Trophoblast cell (in vitro differentiated cells and primary cell): ENCODE results near the gene KCNH8.

Experiments
- DNase-seq, 2 donors: peaks; one replicate each; pipeline ENCODE4 v3.0.0-alpha.2; 2016
- H2AFZ ChIP-seq: 2 replicates; pipeline ENCODE4 v1.6.1; 2013; ENCODE audit warnings: low read length, moderate library complexity, mild to moderate bottlenecking; ENCODE audit not compliant: insufficient read depth, poor library complexity
- H2AK5ac ChIP-seq: 2 replicates; pipeline ENCODE4 v1.6.1; 2013; ENCODE audit warnings: mild to moderate bottlenecking, low read length
- H2BK120ac ChIP-seq: 2 replicates; pipeline ENCODE4 v1.6.1; 2013; ENCODE audit warnings: low read length, mild to moderate bottlenecking, moderate library complexity; ENCODE audit not compliant: insufficient read depth, poor library complexity
- H2BK12ac ChIP-seq: 2 replicates; pipeline ENCODE4 v1.6.1; 2013; ENCODE audit warnings: mild to moderate bottlenecking, low read length, moderate library complexity
- H2BK5ac ChIP-seq: 2 replicates; pipeline ENCODE4 v1.6.1; 2013; ENCODE audit warnings: low read length, low read depth, moderate library complexity, mild to moderate bottlenecking; ENCODE audit not compliant: poor library complexity
- H3K14ac ChIP-seq: 2 replicates; pipeline ENCODE4 v1.6.1; 2013; ENCODE audit warnings: mild to moderate bottlenecking, low read length
- H3K18ac ChIP-seq: 2 replicates; pipeline ENCODE4 v1.6.1; 2013; ENCODE audit warnings: mild to moderate bottlenecking, low read length
- H3K23ac ChIP-seq: 2 replicates; pipeline ENCODE4 v1.6.1; 2013; ENCODE audit warnings: low read length
- H3K27ac ChIP-seq: 2 replicates; pipeline ENCODE4 v1.5.1; 2013; ENCODE audit warnings: low read depth, mild to moderate bottlenecking, inconsistent platforms, low read length, moderate library complexity
- H3K27me3 ChIP-seq: 2 replicates; pipeline ENCODE4 v1.6.1; 2013; ENCODE audit warnings: inconsistent platforms, mild to moderate bottlenecking, low read length, moderate library complexity; ENCODE audit not compliant: insufficient read depth
- H3K36me3 ChIP-seq, 2 experiments: 1 replicate in 1 of 2; 2 replicates in 1 of 2; pipeline ENCODE4 v1.6.1; 2013; ENCODE audit warnings: low read length in 2 of 2, mild to moderate bottlenecking in 2 of 2, moderate library complexity in 1 of 2; ENCODE audit not compliant: insufficient read depth in 2 of 2, control insufficient read depth in 1 of 2
- H3K4ac ChIP-seq: 2 replicates; pipeline ENCODE4 v1.6.1; 2013; ENCODE audit warnings: low read depth, mild to moderate bottlenecking, low read length, moderate library complexity
- H3K4me1 ChIP-seq, 2 experiments: 1 replicate in 1 of 2; 2 replicates in 1 of 2; pipeline ENCODE4 v1.6.1; 2013; ENCODE audit warnings: low read length in 2 of 2, mild to moderate bottlenecking in 2 of 2, moderate library complexity in 1 of 2; ENCODE audit not compliant: insufficient read depth in 2 of 2, control insufficient read depth in 1 of 2
- H3K4me2 ChIP-seq: 2 replicates; pipeline ENCODE4 v1.6.1; 2013; ENCODE audit warnings: inconsistent platforms, mild to moderate bottlenecking, low read length, moderate library complexity
- H3K4me3 ChIP-seq: 2 replicates; pipeline ENCODE4 v1.5.1; 2013; ENCODE audit warnings: mild to moderate bottlenecking, low read depth, low read length, inconsistent platforms
- H3K79me1 ChIP-seq: one replicate; pipeline ENCODE4 v1.6.1; 2013; ENCODE audit warnings: low read length
- H3K79me2 ChIP-seq: 2 replicates; pipeline ENCODE4 v1.6.1; 2013; ENCODE audit warnings: low read length, mild to moderate bottlenecking; ENCODE audit not compliant: control insufficient read depth, insufficient read depth, poor library complexity
- H3K9ac ChIP-seq: 2 replicates; pipeline ENCODE4 v1.6.1; 2013; ENCODE audit warnings: mild to moderate bottlenecking, low read length
- H3K9me3 ChIP-seq: 2 replicates; pipeline ENCODE4 v1.6.1; 2013; ENCODE audit warnings: low read depth, mild to moderate bottlenecking, control low read depth, inconsistent platforms, low read length; ENCODE audit not compliant: insufficient read depth
- H4K12ac ChIP-seq: 2 replicates; pipeline ENCODE4 v1.6.1; 2013; ENCODE audit warnings: low read depth, mild to moderate bottlenecking, low read length, moderate library complexity
- H4K8ac ChIP-seq: 2 replicates; pipeline ENCODE4 v1.6.1; 2013; ENCODE audit warnings: low read depth, mild to moderate bottlenecking, low read length, moderate library complexity
- H4K91ac ChIP-seq: one replicate; pipeline ENCODE4 v1.6.1; 2013; ENCODE audit warnings: low read depth, mild to moderate bottlenecking, low read length, moderate library complexity
- WGBS: extraction: QIAGEN DNeasy Blood & Tissue Kit; methylation state at CpG from one replicate; pipeline ENCODE4 v1.1.7; 2013; ENCODE audit warnings: missing lambda C conversion rate; ENCODE audit not compliant: insufficient read length, insufficient coverage; ENCODE audit errors: extremely low coverage; 5-methylcytosine and 5-hydroxymethylcytosine counted together

Gene KCNH8

DNA sequence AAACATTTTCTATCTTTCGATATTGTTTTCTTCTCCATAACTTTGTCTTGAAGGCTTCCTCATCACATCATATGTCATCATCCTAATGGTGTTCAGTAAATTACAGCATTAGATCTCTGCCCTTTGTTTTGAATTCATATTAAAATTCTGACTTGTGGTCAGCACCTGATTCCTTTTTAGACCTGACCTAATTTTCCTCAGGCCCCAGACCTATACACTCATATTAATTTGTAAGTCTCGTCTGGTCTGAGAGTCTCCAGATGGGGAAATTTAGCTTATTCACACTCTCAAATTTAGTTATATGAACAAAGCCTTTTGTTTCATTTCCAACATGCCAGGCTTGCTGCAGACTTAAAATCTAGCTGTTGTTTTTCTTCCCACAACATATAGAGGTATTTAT lies 248.4 kb downstream of the KCNH8 start:
- Histone ChIP-seq H3K4ac (no peak overlapping the region), H2BK5ac (no peak overlapping the region), H3K36me3 (no peaks in the 10 kb centered on the region), H3K14ac (no peak overlapping the region), H2BK120ac (no peak overlapping the region), H4K8ac (no peak overlapping the region), H3K4me2 (no peak overlapping the region), H3K79me2 (no peaks in the 10 kb centered on the region), H3K9ac (no peak overlapping the region), H3K79me1 (no peaks in the 10 kb centered on the region), H2AFZ (no peak overlapping the region), H3K27ac (no peak overlapping the region), H3K4me3 (no peak overlapping the region), H3K9me3 (no peaks in the 10 kb centered on the region), H4K12ac (no peak overlapping the region), H2BK12ac (no peak overlapping the region), H3K23ac (no peak overlapping the region), H3K18ac (no peak overlapping the region), H3K27me3 (no peaks in the 10 kb centered on the region), H2AK5ac (no peak overlapping the region), H4K91ac (no peak overlapping the region), H3K4me1 (no peaks in the 10 kb centered on the region)
- WGBS, result no CpG with 5 or more reads among the region's 2 CpGs
- no peak for DNase-seq

DNA sequence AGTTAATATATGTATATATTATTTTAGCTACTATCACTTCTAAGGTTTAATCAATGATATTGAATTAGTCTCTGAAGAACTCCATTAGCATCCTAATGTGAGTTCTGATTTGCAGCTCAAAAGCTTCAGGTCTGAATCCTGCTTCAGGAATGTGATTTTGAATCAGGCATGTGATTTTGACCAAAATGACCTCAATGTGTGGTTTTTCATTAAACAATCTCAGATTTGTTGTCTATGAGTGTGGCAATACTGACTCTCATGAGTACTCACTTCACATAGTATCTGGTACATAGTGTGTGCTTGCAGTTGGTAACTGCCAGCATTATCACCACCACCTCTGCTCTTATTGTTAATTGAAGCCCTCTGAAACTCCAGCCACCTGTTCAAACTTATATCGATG lies 251.0 kb downstream of the KCNH8 start:
- Histone ChIP-seq H3K36me3 (no peaks in the 10 kb centered on the region), H3K4ac (no peak overlapping the region), H3K79me2 (no peaks in the 10 kb centered on the region), H3K27me3 (no peaks in the 10 kb centered on the region), H4K12ac (no peak overlapping the region), H2AK5ac (no peak overlapping the region), H3K23ac (no peak overlapping the region), H3K4me1 (no peaks in the 10 kb centered on the region), H3K79me1 (no peaks in the 10 kb centered on the region), H3K14ac (no peak overlapping the region), H2BK12ac (no peak overlapping the region), H2BK120ac (no peak overlapping the region), H3K4me2 (no peak overlapping the region), H3K4me3 (no peak overlapping the region), H4K91ac (no peak overlapping the region), H3K18ac (no peak overlapping the region), H2BK5ac (no peak overlapping the region), H4K8ac (no peak overlapping the region), H2AFZ (no peak overlapping the region), H3K27ac (no peak overlapping the region), H3K9ac (no peak overlapping the region), H3K9me3 (no peaks in the 10 kb centered on the region)
- no peak for DNase-seq
- WGBS, result no CpG with 5 or more reads among the region's 1 CpG

DNA sequence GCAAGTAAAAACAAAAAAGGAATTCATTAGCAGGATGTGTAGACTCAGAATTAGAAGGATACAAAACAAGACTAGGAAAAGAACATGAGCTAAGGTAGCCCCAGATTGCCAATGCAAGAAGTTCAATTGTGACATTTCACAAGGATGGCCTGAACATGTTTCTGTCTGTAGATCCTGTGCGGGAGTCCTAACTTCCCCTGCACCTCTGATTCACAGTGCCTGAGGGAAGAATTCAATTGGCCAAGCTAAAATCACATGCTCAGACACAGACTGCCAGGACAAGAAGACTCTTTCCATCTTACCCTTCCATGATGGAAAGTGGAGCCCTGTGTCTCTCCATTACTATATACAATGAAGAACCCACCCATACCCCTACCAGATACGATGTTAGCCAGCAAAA lies 251.5 kb downstream of the KCNH8 start:
- no CpG with 5 or more reads among the region's 2 CpGs for WGBS
- H3K79me2 ChIP-seq, result no peaks in the 10 kb centered on the region
- H2AFZ ChIP-seq, result no peak overlapping the region
- no peak overlapping the region for H3K23ac ChIP-seq
- no peaks in the 10 kb centered on the region for H3K36me3 ChIP-seq
- H2BK120ac ChIP-seq, result no peak overlapping the region
- no peak overlapping the region for H3K18ac ChIP-seq
- DNase-seq, result peak in 1 of 2 donors; percentile 19
- no peak overlapping the region for H3K4me2 ChIP-seq
- H3K14ac ChIP-seq, result no peak overlapping the region
- H4K8ac ChIP-seq, result no peak overlapping the region
- no peak overlapping the region for H3K4me3 ChIP-seq
- no peaks in the 10 kb centered on the region for H3K27me3 ChIP-seq
- H3K27ac ChIP-seq, result no peak overlapping the region
- no peak overlapping the region for H2BK5ac ChIP-seq
- H3K79me1 ChIP-seq, result no peaks in the 10 kb centered on the region
- H4K91ac ChIP-seq, result no peak overlapping the region
- H2BK12ac ChIP-seq, result no peak overlapping the region
- no peak overlapping the region for H3K4ac ChIP-seq
- no peak overlapping the region for H3K9ac ChIP-seq
- no peak overlapping the region for H4K12ac ChIP-seq
- H3K4me1 ChIP-seq, result no peaks in the 10 kb centered on the region
- H3K9me3 ChIP-seq, result no peaks in the 10 kb centered on the region
- no peak overlapping the region for H2AK5ac ChIP-seq

GRCh38 chr3:19420159-19420558 lies 271.8 kb downstream of the KCNH8 start:
- H2BK5ac ChIP-seq, result no peak overlapping the region
- H3K9me3 ChIP-seq, result no peaks in the 10 kb centered on the region
- no peaks in the 10 kb centered on the region for H3K79me2 ChIP-seq
- no peak overlapping the region for H3K27ac ChIP-seq
- no peak overlapping the region for H4K91ac ChIP-seq
- no peak overlapping the region for H4K12ac ChIP-seq
- no peak overlapping the region for H2BK12ac ChIP-seq
- no peak overlapping the region for H3K4ac ChIP-seq
- no peaks in the 10 kb centered on the region for H3K79me1 ChIP-seq
- H3K23ac ChIP-seq, result no peak overlapping the region
- no peak overlapping the region for H2AFZ ChIP-seq
- no peak overlapping the region for H2AK5ac ChIP-seq
- no peak overlapping the region for H3K9ac ChIP-seq
- no peak overlapping the region for H3K4me2 ChIP-seq
- no peak overlapping the region for H3K14ac ChIP-seq
- no peaks in the 10 kb centered on the region for H3K27me3 ChIP-seq
- H3K4me3 ChIP-seq, result no peak overlapping the region
- DNase-seq, result no peak
- H3K18ac ChIP-seq, result no peak overlapping the region
- no peak overlapping the region for H2BK120ac ChIP-seq
- no CpG with 5 or more reads among the region's 4 CpGs for WGBS
- no peaks in the 10 kb centered on the region for H3K4me1 ChIP-seq
- no peak overlapping the region for H4K8ac ChIP-seq
- no peaks in the 10 kb centered on the region for H3K36me3 ChIP-seq
